HG03521 (cell line): ENCODE data around the gene MCIDAS.

ENCODE experiments used
- ATAC-seq: cut with Tn5 transposase; IDR thresholded peaks from one replicate; pipeline ENCODE4 v1.9.1; 2021; ENCODE audit warnings: mild to moderate bottlenecking, moderate library complexity; ENCODE audit not compliant: unreplicated experiment

The MCIDAS gene

DNA sequence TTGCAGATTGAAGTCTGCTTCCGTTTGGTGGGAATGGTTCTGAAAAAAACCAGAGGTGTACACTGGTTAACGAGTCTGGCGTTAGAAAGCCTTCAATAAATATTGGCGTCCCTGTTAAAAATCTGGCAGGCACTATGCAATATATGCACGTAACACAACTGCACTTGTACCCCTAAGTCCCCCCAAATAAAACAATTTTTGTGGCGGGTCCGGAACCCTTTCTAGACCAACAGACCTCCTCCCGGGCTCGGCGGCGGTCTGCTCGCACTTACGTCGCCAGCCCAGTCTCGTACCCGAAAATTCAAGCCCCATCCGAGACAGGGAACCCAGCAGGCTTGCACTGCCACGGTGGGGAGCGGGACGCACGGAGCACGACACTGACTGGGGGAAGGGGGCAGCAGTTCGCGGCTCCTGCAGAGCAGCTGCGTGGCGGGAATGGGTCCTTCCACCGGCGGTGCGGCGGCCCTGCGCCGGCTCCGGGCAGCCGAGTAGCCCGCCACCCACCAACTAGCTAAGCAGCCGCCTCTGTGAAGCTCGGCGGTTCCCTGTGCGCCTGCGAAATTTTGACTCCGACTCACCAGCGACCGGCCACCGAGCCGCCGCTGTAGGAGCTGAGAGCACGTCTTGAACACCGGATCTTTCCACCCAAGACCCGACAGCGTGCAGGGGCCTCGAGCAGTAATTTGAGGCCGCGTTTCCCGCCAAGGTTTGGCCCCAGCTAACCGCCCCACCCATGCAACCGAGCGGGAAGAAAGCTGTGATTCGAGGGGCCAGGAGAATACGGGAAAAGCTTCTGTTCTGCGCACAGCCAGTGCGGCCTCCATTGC lies 3.9 kb downstream of the MCIDAS start:
- ATAC-seq, result no peak

DNA sequence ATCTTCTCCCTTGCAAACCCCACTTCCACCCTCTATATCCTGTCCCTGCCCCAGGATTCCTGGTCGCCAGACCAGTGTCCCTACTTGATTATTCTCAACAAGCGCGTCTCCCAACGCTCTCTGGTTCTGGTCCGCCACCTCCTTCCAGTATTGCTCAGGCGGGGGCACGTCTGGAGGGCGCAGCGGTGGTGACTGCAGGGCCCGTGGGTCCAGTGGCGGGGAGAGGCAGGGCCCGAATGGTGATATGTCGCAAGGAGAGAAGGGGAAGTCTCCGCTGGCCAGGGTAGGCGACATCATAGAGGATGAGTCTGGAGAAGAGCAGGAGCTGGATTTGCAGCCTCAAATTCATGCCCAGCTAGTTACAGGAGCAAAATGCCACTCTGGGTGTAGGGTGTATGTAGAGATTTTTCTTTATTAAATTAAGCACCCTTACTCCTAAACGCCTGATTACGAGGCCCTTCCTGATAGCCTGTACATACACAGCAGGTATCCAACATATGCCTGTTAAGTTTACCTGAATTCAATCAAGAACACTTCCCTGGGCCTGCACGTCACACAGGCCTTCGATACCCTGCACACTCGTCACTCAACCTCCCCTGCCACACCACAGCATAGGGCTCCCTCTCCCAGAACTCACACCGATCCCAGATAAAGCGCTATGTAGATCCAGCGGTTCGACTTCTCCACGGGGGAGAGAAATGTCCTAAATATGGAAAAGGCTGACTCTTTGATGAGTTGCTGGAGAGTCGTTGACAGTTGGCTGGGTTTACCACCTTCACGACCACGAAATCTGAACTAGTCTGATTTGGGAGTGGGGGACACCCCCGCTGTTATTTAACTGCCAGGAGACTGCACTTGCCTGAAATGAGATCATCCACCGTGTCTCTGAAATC lies 4.8 kb downstream of the MCIDAS start:
- no peak for ATAC-seq

DNA sequence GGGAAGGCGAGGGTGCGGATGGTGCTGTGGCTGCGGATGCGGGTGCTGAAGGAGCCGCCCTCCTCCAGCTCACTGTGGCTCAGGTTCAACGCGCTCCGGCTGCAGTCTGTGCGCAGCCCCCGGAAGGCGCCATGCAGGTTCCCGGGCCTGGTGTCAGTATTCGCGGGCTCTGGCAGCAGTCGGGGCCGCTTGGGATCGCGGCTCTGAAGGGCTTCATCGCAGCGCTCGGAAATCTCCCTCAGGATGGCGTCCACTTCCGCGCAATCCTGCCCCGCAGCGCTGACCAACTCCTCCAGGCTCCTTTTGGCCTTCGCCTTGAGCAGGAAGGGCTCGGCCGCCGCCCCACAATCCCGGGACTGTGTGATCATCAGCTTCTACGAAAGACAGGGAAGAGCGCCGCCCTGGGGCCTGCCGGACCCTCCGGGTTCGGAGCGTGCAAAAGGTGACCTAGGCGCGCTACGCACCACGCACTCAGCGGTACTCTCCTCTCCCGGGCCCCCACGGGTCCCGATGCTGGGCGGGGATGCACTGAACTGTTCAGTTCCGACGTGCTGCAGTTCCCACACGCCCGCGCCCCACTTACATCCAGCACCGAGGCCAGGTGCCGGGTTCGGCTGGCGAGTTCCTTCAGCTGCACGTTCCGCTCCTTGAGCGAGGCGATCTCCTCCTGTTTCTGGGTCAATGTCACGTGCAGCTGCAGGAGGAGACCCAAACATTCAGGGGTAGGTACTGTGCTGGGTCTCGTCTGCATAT lies 6.5 kb downstream of the MCIDAS start:
- no peak for ATAC-seq

DNA sequence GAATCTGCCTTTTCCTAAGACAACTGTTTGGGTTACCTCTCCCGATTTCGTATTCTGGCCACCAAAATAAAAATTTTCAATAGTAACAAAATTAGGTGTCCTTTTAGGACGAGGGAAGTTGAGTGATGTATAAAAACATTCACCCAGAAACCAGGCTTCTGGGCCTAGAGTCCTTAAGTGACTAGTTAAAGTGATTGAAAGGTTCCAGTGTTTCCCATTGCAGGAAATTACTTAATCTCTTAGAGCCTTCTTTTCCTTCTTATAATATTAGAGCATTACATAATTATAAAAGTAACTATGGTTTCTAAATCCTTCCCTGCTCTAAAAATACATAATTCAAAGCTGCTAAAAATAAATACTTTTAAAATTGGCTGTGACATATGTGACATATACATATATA lies 7.3 kb downstream of the MCIDAS start:
- no peak for ATAC-seq

DNA sequence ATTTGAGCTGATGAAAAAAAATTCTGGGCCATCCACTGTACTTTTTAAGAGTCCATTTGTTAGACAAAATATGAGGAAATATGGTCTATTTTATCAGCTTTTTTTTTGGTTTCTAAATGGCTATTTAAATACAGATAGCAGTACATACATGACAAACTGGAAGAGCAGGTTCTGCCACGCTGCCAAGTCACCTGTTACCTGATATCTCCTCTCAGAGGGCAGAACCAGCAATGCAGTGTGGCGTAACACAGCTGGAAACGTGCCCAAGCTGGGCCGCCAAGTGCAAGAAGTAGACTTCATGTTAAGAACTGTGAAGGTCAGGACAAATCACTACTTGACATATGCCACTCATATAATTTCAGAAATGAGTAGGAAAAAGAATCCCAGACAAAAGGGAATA lies 8.1 kb downstream of the MCIDAS start:
- ATAC-seq, result no peak

DNA sequence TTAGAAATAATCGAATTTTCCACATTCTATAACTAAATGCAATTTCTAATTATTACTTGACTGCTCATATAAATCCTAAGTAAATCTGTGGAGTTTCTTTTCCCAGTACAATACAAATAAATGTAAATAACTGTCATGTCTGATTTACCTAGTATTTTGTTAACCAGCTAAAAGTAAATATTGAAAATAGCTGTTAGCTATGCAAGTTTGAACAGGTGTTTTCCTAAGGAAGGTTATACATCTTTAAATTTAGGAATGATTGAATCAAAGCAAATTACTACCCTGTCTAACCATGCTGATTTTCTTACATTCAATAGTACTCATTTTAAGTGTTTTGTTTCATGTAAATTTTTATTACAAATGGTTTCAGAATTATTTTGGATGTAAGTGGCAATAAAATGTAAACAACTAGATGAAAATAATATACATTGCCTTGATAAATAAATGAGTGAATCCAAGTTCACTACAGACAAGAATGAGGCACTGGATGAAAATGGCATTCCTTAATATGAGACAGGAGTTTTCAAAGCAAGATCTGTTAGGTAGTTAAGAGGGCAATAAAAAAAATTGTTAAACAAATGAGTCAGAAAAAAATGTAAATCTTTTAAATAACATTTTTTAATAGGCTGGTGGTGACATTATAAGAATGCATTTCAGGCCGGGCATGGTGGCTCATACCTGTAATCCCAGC lies 15.8 kb downstream of the MCIDAS start:
- no peak for ATAC-seq

DNA sequence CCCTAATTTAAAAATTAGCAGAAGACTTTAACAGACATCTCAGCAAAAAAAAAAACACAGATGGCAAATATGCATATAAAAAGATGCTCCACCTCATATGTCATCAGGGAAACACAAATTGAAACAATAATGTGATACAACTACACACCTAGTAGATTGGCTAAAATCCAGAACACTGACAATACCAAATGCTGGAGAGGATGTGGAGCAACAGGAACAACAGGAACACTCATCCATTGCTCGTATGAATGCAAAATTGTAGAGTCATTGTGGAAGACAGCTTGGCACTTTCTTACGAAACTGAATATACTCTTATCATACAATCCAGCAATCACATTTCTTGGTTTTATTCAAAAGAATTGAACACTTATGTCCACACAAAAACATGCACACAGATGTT lies 22.1 kb downstream of the MCIDAS start:
- no peak for ATAC-seq

DNA sequence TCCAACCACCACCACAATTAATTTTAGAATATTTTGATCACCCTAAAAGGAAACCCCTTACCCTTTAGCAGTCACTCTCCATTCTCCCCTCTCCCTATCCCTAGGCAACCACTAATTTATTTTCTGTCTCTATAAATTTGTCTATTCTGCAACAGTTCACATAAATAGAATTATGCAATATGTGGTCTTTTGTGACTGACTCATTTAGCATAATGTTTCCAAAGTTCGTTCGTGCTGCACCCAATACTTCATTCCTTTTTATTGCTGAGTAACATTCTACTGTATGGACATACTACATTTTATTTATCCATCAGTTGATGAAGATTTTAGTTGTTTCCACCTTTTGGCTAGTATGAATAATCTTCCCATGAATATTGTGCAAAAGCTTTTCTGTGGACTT lies 36.0 kb downstream of the MCIDAS start:
- no peak for ATAC-seq

DNA sequence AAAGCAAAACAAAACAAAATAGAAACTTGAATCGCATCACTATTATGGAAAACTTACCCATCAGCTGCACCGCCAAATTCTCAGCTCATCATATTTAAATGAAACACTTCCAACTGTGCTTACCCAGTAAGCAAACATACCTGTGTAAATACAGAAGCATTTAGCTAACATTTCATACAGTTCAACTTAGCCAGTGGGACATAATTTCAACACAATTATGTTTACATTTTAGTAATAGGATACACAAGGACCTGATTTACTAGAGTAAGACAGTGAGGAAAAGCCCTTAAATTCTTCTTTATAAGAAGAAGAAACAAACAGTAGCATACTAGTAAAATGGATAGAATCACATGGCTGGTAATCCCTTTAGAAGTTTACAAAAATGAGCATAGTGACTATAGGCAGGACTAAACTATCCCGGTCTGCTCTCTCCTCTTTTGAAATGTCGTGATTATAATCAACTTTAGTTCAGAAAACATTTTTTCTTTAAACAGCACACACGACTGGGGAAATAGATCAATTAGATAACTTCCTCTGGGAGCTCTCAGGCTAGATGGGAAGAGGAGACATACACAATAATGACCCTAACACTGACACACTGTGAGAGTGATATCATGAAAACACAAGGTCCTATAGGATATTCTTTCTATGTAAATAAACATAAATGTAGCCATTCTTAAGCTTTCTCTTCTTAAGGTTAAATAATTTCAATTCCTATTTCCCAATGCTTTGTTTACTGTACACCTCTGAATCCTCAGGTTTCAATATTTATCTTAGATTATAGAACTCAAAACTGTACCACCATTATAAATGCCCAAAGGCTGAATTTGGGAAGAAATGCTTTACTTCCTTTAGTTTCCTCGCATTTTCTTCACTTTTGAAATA lies 38.2 kb downstream of the MCIDAS start:
- no peak for ATAC-seq

DNA sequence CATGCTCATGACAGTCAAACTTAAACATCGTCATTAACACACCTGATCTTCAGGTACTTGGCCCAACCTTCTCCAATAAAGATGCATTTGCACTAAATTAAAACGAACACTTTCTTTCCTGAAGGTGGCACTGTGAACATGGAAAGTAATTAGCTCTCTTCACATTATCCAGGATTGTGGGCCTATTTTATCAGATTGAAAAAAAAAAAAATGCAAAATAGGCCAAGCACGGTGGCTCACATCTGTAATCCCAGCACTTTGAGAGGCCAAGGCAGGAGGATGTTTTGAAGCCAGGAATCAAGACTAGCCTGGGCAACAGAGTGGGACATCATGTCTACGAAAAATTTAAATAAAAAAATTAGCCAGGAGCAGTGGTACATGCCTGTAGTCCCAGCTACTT lies 39.7 kb downstream of the MCIDAS start:
- no peak for ATAC-seq

DNA sequence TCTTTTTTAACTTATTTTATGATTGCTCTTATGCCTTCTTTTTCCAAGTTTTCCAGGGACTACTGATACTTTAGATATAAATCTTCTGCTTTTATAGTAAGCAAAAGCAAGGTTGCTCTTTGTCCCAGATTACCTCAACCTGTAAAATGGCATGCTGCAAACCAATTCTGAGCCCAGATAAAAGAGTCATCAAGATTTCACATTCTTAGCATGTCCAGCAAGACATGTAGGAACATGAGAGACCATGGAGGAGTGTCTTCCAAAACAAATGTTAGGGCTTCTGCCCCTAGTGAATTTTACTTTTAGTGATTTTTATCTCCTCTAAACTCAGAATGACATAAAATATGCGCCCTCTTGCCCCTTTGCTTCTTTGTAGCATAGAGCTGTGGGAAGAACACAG lies 47.1 kb downstream of the MCIDAS start:
- ATAC-seq, result no peak

DNA sequence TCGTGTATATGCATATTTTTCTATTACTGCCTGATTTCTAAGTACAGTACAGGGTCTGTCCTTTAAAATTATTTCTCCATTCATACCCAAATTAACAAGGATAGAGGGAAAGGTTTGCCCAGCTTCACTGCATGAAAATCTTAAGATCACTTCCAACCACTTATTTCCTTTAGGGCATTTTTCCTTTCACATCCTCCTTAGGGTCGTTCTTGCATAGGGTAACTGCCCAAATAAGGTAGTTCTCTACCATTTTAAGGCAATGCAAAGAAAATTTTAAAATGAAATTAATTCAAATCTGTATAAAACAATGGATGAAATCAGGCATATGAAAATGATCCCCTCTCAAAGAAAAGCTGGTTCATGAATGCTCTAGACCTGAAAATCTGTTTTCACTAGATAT lies 50.0 kb downstream of the MCIDAS start:
- ATAC-seq, result no peak

DNA sequence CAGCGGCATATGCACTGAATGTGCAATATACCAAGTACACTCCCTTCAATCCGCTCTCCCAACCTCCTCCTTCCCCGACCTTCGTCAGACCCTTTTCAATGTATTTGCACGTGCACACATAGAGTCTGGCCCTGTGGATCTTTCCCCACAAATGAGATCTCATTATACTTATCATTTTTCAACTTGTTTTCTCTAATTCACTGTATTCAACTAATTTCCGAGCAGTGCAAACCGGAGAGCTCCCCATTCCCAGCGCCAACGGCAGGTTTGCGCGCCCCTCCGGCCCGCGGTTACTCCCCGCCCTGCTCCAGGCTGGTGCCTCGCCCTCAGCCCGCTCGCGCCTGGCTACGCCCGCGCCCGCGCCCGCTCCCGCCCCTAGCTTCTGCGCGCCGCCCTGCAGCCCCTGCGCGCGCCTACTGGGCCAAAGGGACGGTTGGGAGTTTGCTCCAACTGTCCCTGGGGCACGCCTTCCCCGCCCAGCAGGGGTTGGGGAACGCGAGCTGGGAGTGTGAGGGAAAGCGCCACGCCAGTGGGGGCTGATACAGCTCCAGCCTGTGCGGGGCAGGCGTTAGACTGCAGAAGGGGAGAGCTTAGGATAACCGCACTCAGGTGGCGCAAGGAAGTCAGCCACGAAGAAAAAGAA lies 50.8 kb downstream of the MCIDAS start:
- ATAC-seq, result no peak

DNA sequence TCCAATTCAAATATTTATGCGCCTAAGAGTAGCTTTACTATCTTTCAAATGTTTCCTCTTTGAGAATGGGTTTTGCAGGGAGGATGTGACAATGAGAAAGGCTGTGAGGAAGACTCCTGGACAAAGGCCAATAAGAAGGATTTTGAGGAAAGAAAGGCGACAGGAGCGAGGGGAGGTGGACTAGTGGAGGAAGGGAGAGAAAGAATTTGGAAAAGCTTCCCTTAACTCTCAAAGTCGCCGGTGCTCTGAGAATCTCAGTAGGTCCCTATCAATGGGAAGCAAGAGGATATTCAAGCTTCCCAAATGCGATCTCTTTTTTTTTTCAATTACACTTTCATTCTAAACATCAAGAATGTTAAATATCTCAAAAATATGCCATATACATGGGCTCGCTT lies 51.3 kb downstream of the MCIDAS start:
- no peak for ATAC-seq

DNA sequence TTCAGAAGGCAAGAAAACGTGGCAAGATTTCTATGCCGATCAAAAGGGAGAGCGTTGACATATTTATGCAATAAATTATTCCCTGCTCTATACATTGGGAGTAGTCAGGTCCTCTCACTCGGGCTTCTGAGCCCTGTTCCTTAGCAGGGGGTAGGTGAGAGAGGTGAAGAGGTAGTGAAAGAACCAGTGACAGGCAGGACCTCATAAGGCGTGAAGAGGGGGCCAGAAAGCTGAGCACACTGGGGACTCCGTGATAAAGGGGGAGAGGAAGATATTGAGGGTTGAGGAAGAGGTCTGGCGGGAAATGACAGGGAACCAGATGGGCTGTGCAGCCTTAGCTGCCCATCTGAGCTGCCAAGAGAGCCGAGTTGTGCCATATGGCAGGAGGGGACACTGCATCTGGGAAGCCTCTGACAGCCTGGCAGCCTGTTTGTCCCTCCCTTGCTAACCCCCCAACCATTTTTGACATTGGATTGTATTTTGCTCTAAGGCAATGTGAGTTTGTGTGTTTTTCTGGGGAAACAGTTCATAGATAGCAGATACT lies 53.4 kb downstream of the MCIDAS start:
- peak; percentile 12 for ATAC-seq

DNA sequence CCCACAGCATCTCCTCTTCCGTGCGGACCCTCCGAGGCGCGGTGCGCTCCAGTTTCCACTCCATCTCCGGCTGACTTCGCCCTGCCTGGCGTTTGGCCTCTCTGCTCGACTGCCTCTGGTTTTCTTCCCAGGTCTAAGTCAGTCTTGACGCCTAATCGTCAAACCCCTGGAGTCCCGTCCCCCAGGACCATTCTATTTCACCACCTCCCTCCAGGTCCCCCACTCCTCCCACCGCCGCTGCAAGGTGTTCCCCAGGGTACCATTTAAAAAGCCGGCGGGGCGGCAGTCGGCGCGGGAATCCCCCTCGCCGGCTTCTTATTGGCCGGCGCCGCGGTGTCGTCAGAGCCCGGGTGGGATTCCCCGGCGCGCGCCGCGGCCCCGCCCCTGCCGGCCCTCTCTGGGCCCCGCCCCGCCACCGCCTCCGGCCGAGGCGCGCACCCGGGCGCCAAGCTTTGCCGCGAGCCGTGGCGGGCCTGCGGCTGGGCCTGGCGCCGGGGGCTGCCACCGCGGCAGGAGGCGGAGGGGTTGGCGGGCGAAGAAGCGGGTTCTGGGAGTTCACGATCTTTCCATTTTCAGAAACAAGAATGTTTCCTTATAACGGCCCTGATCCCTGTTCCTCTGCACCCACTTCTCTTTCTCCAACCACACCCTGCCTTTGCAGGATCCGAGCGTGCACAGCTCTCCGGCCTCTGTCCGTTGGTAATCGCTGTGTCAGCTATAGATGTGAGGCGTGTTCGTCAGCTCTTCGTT lies 54.0 kb downstream of the MCIDAS start, which contains the start of gene CDC20B:
Gene CDC20B (minus strand): TSS at position 241 of the 750 bp plus-strand sequence. CDS start 177 bp downstream, at position 64.
- ATAC-seq, result peak; percentile 93

DNA sequence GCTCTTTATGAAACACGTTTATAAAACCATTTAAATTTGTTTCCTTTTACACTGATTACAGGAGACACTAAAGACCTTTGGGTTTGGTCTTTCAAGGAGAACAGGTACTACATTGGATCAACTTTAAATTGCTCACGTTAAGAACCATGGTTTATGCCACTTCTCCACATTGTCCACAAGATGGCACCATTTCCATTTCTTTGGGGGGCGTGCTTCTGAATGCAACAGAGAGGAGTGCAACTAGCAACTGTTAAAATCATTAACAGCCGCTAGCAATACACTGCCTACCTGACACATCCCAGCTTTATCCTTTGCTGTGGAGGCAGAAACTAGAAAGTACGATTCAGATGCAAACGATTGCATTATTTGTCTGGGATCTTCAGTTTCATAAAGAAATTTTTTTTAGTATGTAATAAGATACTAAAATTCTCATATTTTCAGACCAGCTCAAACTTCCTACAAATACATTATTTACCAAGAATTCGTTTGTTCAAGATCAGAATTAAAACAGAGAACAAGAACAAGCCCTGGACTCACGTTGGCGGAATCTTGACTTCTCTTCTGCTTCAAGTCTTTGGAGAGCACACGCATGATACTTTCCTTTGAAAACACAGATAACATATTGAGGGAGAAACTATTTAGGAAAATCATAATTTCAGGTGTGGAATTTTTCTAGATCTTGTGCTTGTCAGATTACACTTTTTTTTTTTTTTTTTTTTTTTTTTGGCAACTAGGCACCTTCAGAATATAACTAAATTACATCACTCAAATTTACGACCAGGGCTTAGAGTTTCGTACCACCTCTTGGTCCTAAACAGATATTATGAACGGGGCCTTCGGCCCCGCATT lies 54.8 kb downstream of the MCIDAS start:
- ATAC-seq, result peak; percentile 61
